K562 (cell line): ENCODE measurements around the gene ZC3H10. TPM values are rescaled to one million over a fixed set of nuclear protein-coding genes. Genes with fewer than 3 reads are reported as not detected.

Source experiments
- ARHGAP35 ChIP-seq: fragments of 450-650 bp; IDR thresholded peaks from 2 replicates; pipeline ENCODE4 v1.6.1; 2018; ENCODE audit not compliant: partially characterized antibody
- BCLAF1 ChIP-seq, 2 experiments: fragments of 450-650 bp in 1 of 2; IDR thresholded peaks; 2 replicates each; pipeline ENCODE4 v1.6.1; 2011 to 2017; ENCODE audit warnings: low read depth in 2 of 2, antibody characterized with exemption in 1 of 2, borderline replicate concordance in 1 of 2, low read length in 1 of 2, mild to moderate bottlenecking in 1 of 2, mixed read lengths in 1 of 2; ENCODE audit not compliant: control insufficient read depth in 1 of 2
- CUX1 ChIP-seq: fragments of 200-800 bp; sonication (Bioruptor generic); IDR thresholded peaks from 2 replicates; pipeline ENCODE4 v1.6.1; 2016; ENCODE audit warnings: missing genetic modification characterization, missing compliant biosample characterization
- ELF2 ChIP-seq: fragments of 250-450 bp; sonication (Bioruptor Pico); IDR thresholded peaks from 2 replicates; pipeline ENCODE4 v1.5.0; 2021; ENCODE audit warnings: mild to moderate bottlenecking
- HDAC6 ChIP-seq: IDR thresholded peaks from 2 replicates; pipeline ENCODE4 v1.6.1; 2012; ENCODE audit warnings: low read depth, mild to moderate bottlenecking, control low read depth, inconsistent platforms, low read length, moderate library complexity
- LEF1 ChIP-seq: fragments of 450-650 bp; IDR thresholded peaks from 2 replicates; pipeline ENCODE4 v1.6.1; 2016; ENCODE audit warnings: mild to moderate bottlenecking
- MEF2A ChIP-seq: IDR thresholded peaks from 2 replicates; pipeline ENCODE4 v1.6.1; 2011; ENCODE audit warnings: low read depth, mild to moderate bottlenecking, low read length, moderate library complexity; ENCODE audit not compliant: control insufficient read depth
- RNF2 ChIP-seq: sonication (generic); IDR thresholded peaks from 2 replicates; pipeline ENCODE4 v1.6.1; 2016
- ZBTB12 ChIP-seq: fragments of 250-450 bp; sonication (Bioruptor Pico); IDR thresholded peaks from 2 replicates; pipeline ENCODE4 v1.4.0; 2020
- ZNF23 ChIP-seq: fragments of 250-450 bp; sonication (Bioruptor Pico); IDR thresholded peaks from 2 replicates; pipeline ENCODE4 v1.4.0; 2020; ENCODE audit warnings: mild to moderate bottlenecking
- ZNF764 ChIP-seq: fragments of 250-450 bp; sonication (Bioruptor Pico); IDR thresholded peaks from 2 replicates; pipeline ENCODE4 v1.4.0; 2020; ENCODE audit warnings: low read depth, mild to moderate bottlenecking, moderate library complexity
- polyA plus RNA-seq, 8 experiments: library from polyadenylated mRNA; depleted of rRNA in 4 of 8; stranded (reverse) in 5 of 8; unstranded in 3 of 8; fragments of >200 nt; fragmentation: Nextera tagmentation in 2 of 8; fragmentation: Illumina TruSeq in 1 of 8; extraction: Ambion mirVana in 2 of 8; extraction: Trizol in 1 of 8; gene quantifications; 2 replicates each; pipeline versions ENCODE4 v1.2.1 to v1.2.3, GENCODE V29; 2011 to 2014; ENCODE audit warnings: inconsistent platforms in 1 of 8, missing spikeins in 1 of 8
- total RNA-seq, 7 experiments: library from RNA; depleted of rRNA in 6 of 7; stranded (reverse); fragments of >200 nt in 6 of 7; fragmentation: Illumina TruSeq in 2 of 7; extraction: Trizol in 2 of 7; gene quantifications; 2 replicates each; pipeline versions ENCODE4 v1.2.1 to v1.2.3, GENCODE V29; 2011 to 2021; ENCODE audit warnings: low replicate concordance in 1 of 7

The ZC3H10 gene
- total and polyA plus RNA-seq, 9 of the 15 experiments (the other 6 are each of a cell fraction or from before 2014, with no cell fraction given): 0.31 to 4.1 (median 1.6) TPM

DNA sequence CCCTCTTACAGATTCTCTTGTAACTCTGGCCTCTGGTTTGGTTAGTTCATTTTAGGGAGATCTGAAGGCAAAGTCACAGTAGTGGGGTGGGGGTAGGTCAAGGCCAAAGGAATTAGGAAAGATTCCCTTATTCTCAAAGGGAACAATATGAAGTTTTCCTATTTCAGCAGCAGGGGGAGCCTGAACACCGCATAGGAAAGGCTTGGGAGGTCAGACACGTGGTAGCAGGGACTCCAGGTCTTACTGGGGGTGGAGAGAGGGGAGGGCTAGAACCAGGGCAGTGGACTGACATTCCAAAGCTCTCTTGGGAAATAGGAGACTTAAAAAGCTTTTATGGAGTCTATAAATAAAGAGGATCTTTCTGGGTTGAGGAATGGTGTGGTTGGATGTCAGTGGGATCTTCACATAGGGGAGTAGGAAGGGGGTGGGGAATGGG, 1.3 kb downstream of the ZC3H10 start (continued):
- TF ChIP-seq BCLAF1 (IDR thresholded peaks at IDR 0.05; ENCODE audit: borderline replicate concordance in 1 of 2, control insufficient read depth in 1 of 2, low read depth in 2 of 2, low read length in 1 of 2) (no peak), RNF2 (no peak), HDAC6 (no peak), ARHGAP35 (no peak), LEF1 (no peak), ZNF764 (CRISPR knock-in tag) (no peak), ELF2 (CRISPR knock-in tag) (no peak), MEF2A (no peak), ZNF23 (CRISPR knock-in tag) (no peak), ZBTB12 (CRISPR knock-in tag) (no peak), CUX1 (CRISPR knock-in tag) (no peak)
